HEK293T (cell line): ENCODE results near the gene CPLX3.

Experiments
- BHLHE40 ChIP-seq: fragments of 450-650 bp; IDR thresholded peaks from 2 replicates; pipeline ENCODE4 v1.6.1; 2016; ENCODE audit warnings: mild to moderate bottlenecking, moderate library complexity, borderline replicate concordance
- ELF4 ChIP-seq: fragments of 450-650 bp; IDR thresholded peaks from 2 replicates; pipeline ENCODE4 v1.6.1; 2017; ENCODE audit warnings: antibody characterized with exemption
- FOXK2 ChIP-seq: fragments of 450-650 bp; IDR thresholded peaks from 2 replicates; pipeline ENCODE4 v1.6.1; 2016; ENCODE audit warnings: mild to moderate bottlenecking
- FOXM1 ChIP-seq: fragments of 450-650 bp; IDR thresholded peaks from 2 replicates; pipeline ENCODE4 v1.6.1; 2017; ENCODE audit warnings: mild to moderate bottlenecking, borderline replicate concordance
- LEF1 ChIP-seq: fragments of 450-650 bp; IDR thresholded peaks from 2 replicates; pipeline ENCODE4 v1.6.1; 2017; ENCODE audit warnings: mild to moderate bottlenecking, borderline replicate concordance
- SP1 ChIP-seq: fragments of 450-650 bp; IDR thresholded peaks from 2 replicates; pipeline ENCODE4 v1.6.1; 2017
- SUZ12 ChIP-seq: fragments of 450-650 bp; IDR thresholded peaks from 2 replicates; pipeline ENCODE4 v1.6.1; 2016; ENCODE audit warnings: mild to moderate bottlenecking
- ZNF384 ChIP-seq: fragments of 450-650 bp; IDR thresholded peaks from 2 replicates; pipeline ENCODE4 v1.6.1; 2016

DNA sequence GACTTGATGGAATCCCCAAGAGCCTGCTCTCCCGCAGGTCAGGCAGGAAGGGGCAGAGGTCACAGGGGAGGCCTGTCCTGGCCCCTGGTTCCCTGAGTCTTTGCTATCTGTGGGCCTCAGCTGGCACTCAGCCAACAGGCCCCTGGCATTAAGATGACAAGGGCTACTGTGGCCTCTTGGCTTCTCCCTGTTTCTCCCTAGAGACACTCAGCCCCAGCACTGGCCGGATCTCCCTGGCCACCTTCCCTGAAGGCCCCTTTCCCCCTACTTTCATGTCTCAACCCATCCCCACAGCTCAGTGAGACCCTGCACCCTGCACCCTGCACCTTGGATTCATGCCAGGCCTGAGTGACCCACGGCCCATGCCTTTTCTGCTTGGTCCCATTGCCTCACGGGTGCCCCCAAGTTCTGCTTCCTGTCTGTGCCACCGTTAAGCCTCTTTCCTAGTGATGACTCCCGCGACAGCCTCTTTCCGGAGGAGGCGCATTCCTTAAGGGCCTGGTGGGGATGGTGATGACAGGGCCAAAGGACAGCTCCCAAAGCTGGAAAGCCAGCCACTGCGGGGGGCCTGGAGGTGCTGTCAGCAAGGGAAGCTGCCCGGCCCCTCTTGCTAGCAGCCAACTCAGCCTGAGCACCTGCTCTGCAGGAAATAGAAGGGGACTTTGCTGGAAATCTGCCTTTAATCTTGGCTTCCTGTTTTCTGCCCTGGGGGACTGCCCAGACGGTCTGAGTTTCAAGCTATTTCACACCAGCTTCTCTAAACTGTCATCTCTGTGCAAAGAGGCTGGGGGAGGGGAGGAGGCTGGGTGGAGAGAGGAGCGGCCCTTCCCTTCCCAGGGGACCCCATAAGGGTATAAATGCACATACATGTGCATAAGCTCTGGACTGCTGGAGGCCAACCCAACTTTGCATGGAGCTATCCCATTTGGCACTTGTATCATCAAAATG is 49.3 kb upstream of the CPLX3 start:
- no peak for TF ChIP-seq BHLHE40
- TF ChIP-seq FOXM1, result no peak
- TF ChIP-seq LEF1, result no peak
- TF ChIP-seq SUZ12, result no peak
- TF ChIP-seq ZNF384, result no peak
- TF ChIP-seq SP1, result no peak
- no peak for TF ChIP-seq FOXK2
- TF ChIP-seq ELF4, result no peak
